Panc1 (cell line): ENCODE measurements around the gene ZNF407.

Source experiments
- CTCF ChIP-seq: fragments of 450-650 bp; IDR thresholded peaks from 2 replicates; pipeline ENCODE4 v1.5.1; 2017; ENCODE audit warnings: mild to moderate bottlenecking
- POLR2AphosphoS5 ChIP-seq: IDR thresholded peaks from 2 replicates; pipeline ENCODE4 v1.6.1; 2012; ENCODE audit warnings: mild to moderate bottlenecking, low read depth, low read length, moderate library complexity
- SIN3A ChIP-seq: IDR thresholded peaks from 2 replicates; pipeline ENCODE4 v1.6.1; 2012; ENCODE audit warnings: low read depth, mild to moderate bottlenecking, low read length, moderate library complexity, borderline replicate concordance; ENCODE audit not compliant: insufficient read depth

DNA sequence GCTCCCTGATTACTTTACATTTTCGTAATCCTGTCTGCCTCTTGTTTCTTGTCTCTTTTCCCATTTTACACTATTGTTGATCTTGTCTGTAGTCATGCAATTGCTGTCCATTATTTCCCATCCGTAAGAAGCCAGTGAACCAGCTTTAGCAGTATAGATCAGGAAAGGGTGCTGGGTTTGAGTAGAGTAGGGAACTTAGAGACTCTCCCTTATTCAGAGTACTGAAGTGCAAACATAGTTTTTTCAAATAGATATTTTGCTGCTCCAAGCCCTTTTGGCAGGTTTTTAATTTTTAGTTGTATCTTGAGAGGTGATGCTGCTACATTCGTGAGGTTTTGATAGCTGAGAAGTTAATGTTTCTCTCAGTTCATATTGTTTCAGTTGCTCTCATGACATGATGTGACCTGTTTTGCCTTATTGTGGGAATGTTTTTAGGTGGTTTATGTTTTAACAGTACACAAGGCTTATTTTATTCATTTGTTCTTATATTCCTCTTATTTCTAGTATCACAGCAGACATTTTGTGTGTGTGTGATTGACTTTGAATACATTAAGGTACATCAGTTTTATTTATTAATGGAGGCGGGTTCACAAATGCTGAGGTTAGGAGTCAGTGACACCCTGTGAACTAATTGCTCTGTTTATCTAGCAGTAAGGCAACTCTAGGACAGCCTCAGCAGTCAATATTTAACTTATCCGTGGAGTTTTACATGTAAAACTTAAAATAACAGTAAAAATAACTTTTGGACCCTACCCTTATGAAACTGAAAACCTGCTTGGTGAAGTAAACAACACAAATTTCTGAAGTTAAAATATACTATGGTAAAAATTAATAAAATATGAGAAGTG is 118.4 kb downstream of the ZNF407 start:
- TF ChIP-seq CTCF, result no peak
- no peak for TF ChIP-seq POLR2AphosphoS5
- no peak for TF ChIP-seq SIN3A
